Measurements from ENCODE around the gene ANKRD34C. TPM values are rescaled to one million over a fixed set of nuclear protein-coding genes. Genes with fewer than 3 reads are reported as not detected.

Gene ANKRD34C
- total and polyA plus RNA-seq, 2 donors (not counting 1 experiment from before 2014, with no cell fraction given), result not detected

GRCh38 chr15:79296583-79296982 is 14.1 kb downstream of the ANKRD34C start:
- Histone ChIP-seq H3K36me3 (replicated peaks in 1 of 2; ENCODE audit: control extremely low read depth in 1 of 2, control insufficient read depth in 1 of 2, extremely low read depth in 1 of 2, insufficient read depth in 2 of 2, low read length in 1 of 2) (no peaks in the 10 kb centered on the region), H3K9me3 (ENCODE audit: control extremely low read depth in 1 of 3, control insufficient read depth in 2 of 3, insufficient read depth in 1 of 3, low read length in 2 of 3) (no peaks in the 10 kb centered on the region), H2AFZ (ENCODE audit: insufficient read depth, low read depth, low read length, poor library complexity, severe bottlenecking) (no peak overlapping the region), H3K27ac (ENCODE audit: low read length in 2 of 2) (no peak overlapping the region), H3K27me3 (replicated peaks in 1 of 4; ENCODE audit: control extremely low read depth in 1 of 4, control insufficient read depth in 3 of 4, insufficient read depth in 4 of 4, low read length in 3 of 4) (peaks cover 0 to 15% (median 5%) of the 10 kb centered on the region in 4 experiments), H4K20me1 (ENCODE audit: control insufficient read depth, insufficient read depth, low read length, poor library complexity, severe bottlenecking) (no peaks in the 10 kb centered on the region), H3K4me3 (ENCODE audit: control extremely low read depth in 1 of 5, extremely low read depth in 1 of 5, insufficient read depth in 1 of 5, low read depth in 2 of 5, low read length in 4 of 5) (no peak overlapping the region), H3K4me1 (ENCODE audit: control insufficient read depth in 2 of 2, insufficient read depth in 2 of 2, low read length in 2 of 2) (no peaks in the 10 kb centered on the region), H3K4me2 (replicated peaks; ENCODE audit: low read depth, low read length, poor library complexity, severe bottlenecking) (no peak overlapping the region), H3K9ac (ENCODE audit: low read length) (no peak overlapping the region), H3K79me2 (ENCODE audit: control insufficient read depth, insufficient read depth, low read length) (no peaks in the 10 kb centered on the region)
- Mint-ChIP-seq H3K27me3 (peaks cover 32% of the 10 kb centered on the region), H3K4me3 (no peak overlapping the region), H3K27ac (no peak overlapping the region), H3K9me3 (ENCODE audit: insufficient read depth) (no peaks in the 10 kb centered on the region), H3K4me1 (no peaks in the 10 kb centered on the region)
- ChIA-PET POLR2A (no interaction called here), CTCF (interaction anchor here (0.7 to 0.8 kb wide), 2 partner anchors 14 to 42 kb away, joined by 4 read pairs; partner anchors contain the start of gene TMED3)
- intact Hi-C loops (cut with micrococcal nuclease), result no loop called here
- no CpG with 5 or more reads among the region's 4 CpGs for WGBS (ENCODE audit: insufficient coverage)
- no peak for TF ChIP-seq EZH2 (IDR thresholded peaks at IDR 0.05; ENCODE audit: borderline replicate concordance, insufficient read depth, low read depth, low read length, poor library complexity, severe bottlenecking)
- TF ChIP-seq, protein P1, sequence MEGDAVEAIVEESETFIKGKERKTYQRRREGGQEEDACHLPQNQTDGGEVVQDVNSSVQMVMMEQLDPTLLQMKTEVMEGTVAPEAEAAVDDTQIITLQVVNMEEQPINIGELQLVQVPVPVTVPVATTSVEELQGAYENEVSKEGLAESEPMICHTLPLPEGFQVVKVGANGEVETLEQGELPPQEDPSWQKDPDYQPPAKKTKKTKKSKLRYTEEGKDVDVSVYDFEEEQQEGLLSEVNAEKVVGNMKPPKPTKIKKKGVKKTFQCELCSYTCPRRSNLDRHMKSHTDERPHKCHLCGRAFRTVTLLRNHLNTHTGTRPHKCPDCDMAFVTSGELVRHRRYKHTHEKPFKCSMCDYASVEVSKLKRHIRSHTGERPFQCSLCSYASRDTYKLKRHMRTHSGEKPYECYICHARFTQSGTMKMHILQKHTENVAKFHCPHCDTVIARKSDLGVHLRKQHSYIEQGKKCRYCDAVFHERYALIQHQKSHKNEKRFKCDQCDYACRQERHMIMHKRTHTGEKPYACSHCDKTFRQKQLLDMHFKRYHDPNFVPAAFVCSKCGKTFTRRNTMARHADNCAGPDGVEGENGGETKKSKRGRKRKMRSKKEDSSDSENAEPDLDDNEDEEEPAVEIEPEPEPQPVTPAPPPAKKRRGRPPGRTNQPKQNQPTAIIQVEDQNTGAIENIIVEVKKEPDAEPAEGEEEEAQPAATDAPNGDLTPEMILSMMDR (IDR thresholded peaks at IDR 0.05), result no peak
- DNase-seq, result no peak
- ATAC-seq (ENCODE audit: low read depth), result no peak

DNA sequence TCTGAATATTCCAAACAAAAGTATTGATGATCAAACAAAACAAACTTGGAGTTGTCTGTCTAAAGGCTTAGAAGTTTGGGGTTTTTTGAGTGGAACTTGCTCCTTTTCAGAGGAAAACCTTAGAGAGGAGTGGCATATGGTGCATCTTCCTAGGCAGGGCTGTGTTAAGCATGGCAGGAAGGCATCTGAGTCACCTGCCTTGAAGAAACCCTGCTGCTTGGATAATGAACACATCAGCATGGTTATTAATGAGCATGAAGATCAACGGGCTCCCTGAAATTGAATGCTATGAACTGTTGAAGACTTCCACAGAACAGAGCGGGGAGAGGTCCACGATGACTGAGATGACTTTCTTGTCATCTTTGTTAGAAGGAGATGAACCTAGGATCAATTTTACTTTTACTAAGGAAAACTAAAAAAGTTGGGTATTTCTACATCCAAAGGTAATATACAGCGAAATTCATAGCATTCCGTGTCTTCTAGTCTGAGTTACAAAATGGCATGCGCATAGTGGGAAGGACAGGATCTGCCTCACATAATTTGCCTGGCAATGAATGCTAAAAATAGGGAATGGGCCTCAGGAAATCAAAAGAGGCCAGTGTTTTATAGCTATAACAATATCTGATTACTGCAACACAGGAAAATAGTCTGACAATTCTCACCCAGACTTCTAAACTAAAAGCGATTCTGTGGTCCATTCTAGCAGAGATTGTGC is 16.8 kb downstream of the ANKRD34C start:
- intact Hi-C loops (cut with micrococcal nuclease), result no loop called here
- no peak overlapping the region for H3K4me2 ChIP-seq (replicated peaks; ENCODE audit: low read depth, low read length, poor library complexity, severe bottlenecking)
- CTCF ChIA-PET, result interaction anchor here (1.0 kb wide), 1 partner anchor 12 kb away, joined by 4 read pairs; the partner anchor contains the start of gene TMED3
- no peaks in the 10 kb centered on the region for H3K9me3 ChIP-seq (ENCODE audit: control extremely low read depth in 1 of 3, control insufficient read depth in 2 of 3, insufficient read depth in 1 of 3, low read length in 2 of 3)
- H3K79me2 ChIP-seq (ENCODE audit: control insufficient read depth, insufficient read depth, low read length), result no peaks in the 10 kb centered on the region
- H2AFZ ChIP-seq (ENCODE audit: insufficient read depth, low read depth, low read length, poor library complexity, severe bottlenecking), result no peak overlapping the region
- no peak overlapping the region for H3K4me3 ChIP-seq (ENCODE audit: control extremely low read depth in 1 of 5, extremely low read depth in 1 of 5, insufficient read depth in 1 of 5, low read depth in 2 of 5, low read length in 4 of 5)
- no peaks in the 10 kb centered on the region for H3K36me3 ChIP-seq (replicated peaks in 1 of 2; ENCODE audit: control extremely low read depth in 1 of 2, control insufficient read depth in 1 of 2, extremely low read depth in 1 of 2, insufficient read depth in 2 of 2, low read length in 1 of 2)
- TF ChIP-seq, protein P1 (IDR thresholded peaks at IDR 0.05), result no peak
- no peak for TF ChIP-seq EZH2 (IDR thresholded peaks at IDR 0.05; ENCODE audit: borderline replicate concordance, insufficient read depth, low read depth, low read length, poor library complexity, severe bottlenecking)
- Mint-ChIP-seq H3K4me3 (no peak overlapping the region), H3K9me3 (ENCODE audit: insufficient read depth) (no peaks in the 10 kb centered on the region), H3K27me3 (peaks cover 46% of the 10 kb centered on the region), H3K4me1 (no peaks in the 10 kb centered on the region), H3K27ac (no peak overlapping the region)
- H3K4me1 ChIP-seq (ENCODE audit: control insufficient read depth in 2 of 2, insufficient read depth in 2 of 2, low read length in 2 of 2), result no peaks in the 10 kb centered on the region
- POLR2A ChIA-PET, result no interaction called here
- 89% methylated on average over 4 of the region's 7 CpGs for WGBS (ENCODE audit: insufficient coverage)
- H3K27me3 ChIP-seq (replicated peaks in 1 of 4; ENCODE audit: control extremely low read depth in 1 of 4, control insufficient read depth in 3 of 4, insufficient read depth in 4 of 4, low read length in 3 of 4), result peaks cover 0 to 17% (median 11%) of the 10 kb centered on the region in 4 experiments
- ATAC-seq (ENCODE audit: low read depth), result no peak
- no peaks in the 10 kb centered on the region for H4K20me1 ChIP-seq (ENCODE audit: control insufficient read depth, insufficient read depth, low read length, poor library complexity, severe bottlenecking)
- no peak overlapping the region for H3K27ac ChIP-seq (ENCODE audit: low read length in 2 of 2)
- no peak for DNase-seq
- no peak overlapping the region for H3K9ac ChIP-seq (ENCODE audit: low read length)

Data from B cell (primary cell).